Stimulated activated naive CD4-positive, alpha-beta T cell treated with Interleukin-2 at 50 U/mL for 16 hours (primary cell): ENCODE results near the gene PPFIA3.
A peak's percentile ranks its signal among the peaks of the same experiment; 100 is the strongest.
"Not testable (repeated sequence)": the region's sequence is repeated elsewhere in the genome, so short reads cannot be mapped to it uniquely, and the experiment has no call there.

ENCODE experiments used
- DNase-seq: peaks from one replicate; lab custom pipeline; 2025; lab: John Stamatoyannopoulos, UW

The PPFIA3 gene

GRCh38 chr19:49103331-49104085, 15.8 kb upstream of the PPFIA3 start:
- DNase-seq, result no peak

GRCh38 chr19:49104229-49104864, 15.0 kb upstream of the PPFIA3 start:
- DNase-seq, result no peak

- peak; percentile 57 for DNase-seq
Measured at GRCh38 chr19:49106648-49107135, 12.7 kb upstream of the PPFIA3 start.

GRCh38 chr19:49107625-49108459, 11.5 kb upstream of the PPFIA3 start:
- DNase-seq, result no peak

- DNase-seq, result no peak
Measured at GRCh38 chr19:49109051-49109450, 10.3 kb upstream of the PPFIA3 start.

GRCh38 chr19:49109569-49110233, 9.6 kb upstream of the PPFIA3 start:
- no peak for DNase-seq

GRCh38 chr19:49110567-49110966, 8.8 kb upstream of the PPFIA3 start:
- no peak for DNase-seq

- no peak for DNase-seq
Measured at GRCh38 chr19:49111218-49111998, 7.9 kb upstream of the PPFIA3 start.

GRCh38 chr19:49113762-49114629, 5.3 kb upstream of the PPFIA3 start, which contains the start of gene LIN7B:
LIN7B (plus strand) TSS chr19:49114370; CDS start chr19:49114405, 35 bp downstream.
- peak; percentile 62 for DNase-seq

GRCh38 chr19:49114630-49115363, 4.5 kb upstream of the PPFIA3 start:
- peak; percentile 21 for DNase-seq

GRCh38 chr19:49116544-49116943, 2.8 kb upstream of the PPFIA3 start:
- DNase-seq, result no peak

- no peak for DNase-seq
Measured at GRCh38 chr19:49117677-49118564, 1.4 kb upstream of the PPFIA3 start.

GRCh38 chr19:49118565-49119410, 556 bp upstream of the PPFIA3 start, which contains the start of gene C19orf73:
C19orf73 (minus strand) TSS chr19:49119143; CDS start chr19:49119022, 121 bp downstream.
- DNase-seq, result peak; percentile 91

GRCh38 chr19:49120325-49120683, 960 bp downstream of the PPFIA3 start:
- no peak for DNase-seq

GRCh38 chr19:49120868-49121267, 1.5 kb downstream of the PPFIA3 start:
- no peak for DNase-seq

GRCh38 chr19:49121841-49122240, 2.5 kb downstream of the PPFIA3 start:
- not testable (repeated sequence) for DNase-seq

- not testable (repeated sequence) for DNase-seq
Measured at GRCh38 chr19:49123285-49123684, 3.9 kb downstream of the PPFIA3 start.
